ENCODE measurements around the gene LBX1. TPM values are rescaled to one million over a fixed set of nuclear protein-coding genes. Genes with fewer than 3 reads are reported as not detected.

The LBX1 gene
- total and polyA plus RNA-seq, 2 donors (not counting 1 experiment from before 2014, with no cell fraction given), result not detected

- H3K4me2 ChIP-seq (replicated peaks; ENCODE audit: low read depth, low read length, poor library complexity, severe bottlenecking), result no peak overlapping the region
- 93% methylated on average over 4 of the region's 7 CpGs for WGBS (ENCODE audit: insufficient coverage)
- no peaks in the 10 kb centered on the region for H3K79me2 ChIP-seq (ENCODE audit: control insufficient read depth, insufficient read depth, low read length)
- H3K9me3 Mint-ChIP-seq (ENCODE audit: insufficient read depth), result no peaks in the 10 kb centered on the region
- H3K9ac ChIP-seq (ENCODE audit: low read length), result no peak overlapping the region
- DNase-seq, result no peak
- H3K9me3 ChIP-seq (ENCODE audit: control extremely low read depth in 1 of 3, control insufficient read depth in 2 of 3, insufficient read depth in 1 of 3, low read length in 2 of 3), result no peaks in the 10 kb centered on the region
- no peak overlapping the region for H3K27ac Mint-ChIP-seq
- POLR2A ChIA-PET, result no interaction called here
- intact Hi-C loops (cut with micrococcal nuclease), result no loop called here
- H3K4me3 ChIP-seq (ENCODE audit: control extremely low read depth in 1 of 5, extremely low read depth in 1 of 5, insufficient read depth in 1 of 5, low read depth in 2 of 5, low read length in 4 of 5), result no peak overlapping the region
- H3K27me3 ChIP-seq (replicated peaks in 1 of 4; ENCODE audit: control extremely low read depth in 1 of 4, control insufficient read depth in 3 of 4, insufficient read depth in 4 of 4, low read length in 3 of 4), result peaks cover 0 to 30% (median 2%) of the 10 kb centered on the region in 4 experiments
- H3K4me1 ChIP-seq (ENCODE audit: control insufficient read depth in 2 of 2, insufficient read depth in 2 of 2, low read length in 2 of 2), result no peaks in the 10 kb centered on the region
- no peaks in the 10 kb centered on the region for H3K4me1 Mint-ChIP-seq
- CTCF ChIA-PET, result interaction anchor here (0.6 kb wide), 2 partner anchors 155 to 210 kb away, joined by 3 read pairs; no protein-coding TSS in a partner anchor
- no peaks in the 10 kb centered on the region for H4K20me1 ChIP-seq (ENCODE audit: control insufficient read depth, insufficient read depth, low read length, poor library complexity, severe bottlenecking)
- TF ChIP-seq EZH2 (IDR thresholded peaks at IDR 0.05; ENCODE audit: borderline replicate concordance, insufficient read depth, low read depth, low read length, poor library complexity, severe bottlenecking), result no peak
- TF ChIP-seq, protein P1, sequence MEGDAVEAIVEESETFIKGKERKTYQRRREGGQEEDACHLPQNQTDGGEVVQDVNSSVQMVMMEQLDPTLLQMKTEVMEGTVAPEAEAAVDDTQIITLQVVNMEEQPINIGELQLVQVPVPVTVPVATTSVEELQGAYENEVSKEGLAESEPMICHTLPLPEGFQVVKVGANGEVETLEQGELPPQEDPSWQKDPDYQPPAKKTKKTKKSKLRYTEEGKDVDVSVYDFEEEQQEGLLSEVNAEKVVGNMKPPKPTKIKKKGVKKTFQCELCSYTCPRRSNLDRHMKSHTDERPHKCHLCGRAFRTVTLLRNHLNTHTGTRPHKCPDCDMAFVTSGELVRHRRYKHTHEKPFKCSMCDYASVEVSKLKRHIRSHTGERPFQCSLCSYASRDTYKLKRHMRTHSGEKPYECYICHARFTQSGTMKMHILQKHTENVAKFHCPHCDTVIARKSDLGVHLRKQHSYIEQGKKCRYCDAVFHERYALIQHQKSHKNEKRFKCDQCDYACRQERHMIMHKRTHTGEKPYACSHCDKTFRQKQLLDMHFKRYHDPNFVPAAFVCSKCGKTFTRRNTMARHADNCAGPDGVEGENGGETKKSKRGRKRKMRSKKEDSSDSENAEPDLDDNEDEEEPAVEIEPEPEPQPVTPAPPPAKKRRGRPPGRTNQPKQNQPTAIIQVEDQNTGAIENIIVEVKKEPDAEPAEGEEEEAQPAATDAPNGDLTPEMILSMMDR (IDR thresholded peaks at IDR 0.05), result no peak
- no peak for ATAC-seq (ENCODE audit: low read depth)
- H3K27ac ChIP-seq (ENCODE audit: low read length in 2 of 2), result no peak overlapping the region
- H3K4me3 Mint-ChIP-seq, result no peak overlapping the region
- H2AFZ ChIP-seq (ENCODE audit: insufficient read depth, low read depth, low read length, poor library complexity, severe bottlenecking), result no peak overlapping the region
- no peaks in the 10 kb centered on the region for H3K36me3 ChIP-seq (replicated peaks in 1 of 2; ENCODE audit: control extremely low read depth in 1 of 2, control insufficient read depth in 1 of 2, extremely low read depth in 1 of 2, insufficient read depth in 2 of 2, low read length in 1 of 2)
- H3K27me3 Mint-ChIP-seq, result peaks cover 49% of the 10 kb centered on the region
Observed at GRCh38 chr10:101250136-101250535, 20.9 kb upstream of the LBX1 start.

DNA sequence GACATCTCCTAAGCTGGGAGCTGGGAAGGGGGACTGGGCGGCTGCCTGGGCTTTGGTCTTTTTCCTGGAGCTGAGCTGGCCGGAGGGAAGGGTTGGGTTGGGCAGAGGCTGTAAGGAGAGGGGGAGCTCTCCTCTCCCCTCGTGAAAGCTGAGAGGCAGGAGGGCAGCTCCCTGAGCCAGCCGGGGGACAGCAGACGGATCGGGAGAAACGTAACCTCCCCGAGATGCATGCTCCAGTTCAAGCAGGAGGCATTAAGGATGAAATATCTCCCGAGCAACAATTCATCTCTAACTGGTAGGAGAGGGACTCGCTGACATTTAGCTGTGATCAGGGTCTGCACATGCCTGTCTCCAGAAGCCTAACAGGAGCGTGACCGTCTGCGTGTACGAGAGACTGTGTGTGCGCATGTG, 19.9 kb upstream of the LBX1 start:
- Mint-ChIP-seq H3K4me3 (no peak overlapping the region), H3K4me1 (no peaks in the 10 kb centered on the region), H3K27me3 (peaks cover 48% of the 10 kb centered on the region), H3K27ac (no peak overlapping the region), H3K9me3 (ENCODE audit: insufficient read depth) (no peaks in the 10 kb centered on the region)
- Histone ChIP-seq H3K27me3 (replicated peaks in 1 of 4; ENCODE audit: control extremely low read depth in 1 of 4, control insufficient read depth in 3 of 4, insufficient read depth in 4 of 4, low read length in 3 of 4) (peaks cover 0 to 39% (median 0%) of the 10 kb centered on the region in 4 experiments), H3K4me3 (ENCODE audit: control extremely low read depth in 1 of 5, extremely low read depth in 1 of 5, insufficient read depth in 1 of 5, low read depth in 2 of 5, low read length in 4 of 5) (no peak overlapping the region), H3K79me2 (ENCODE audit: control insufficient read depth, insufficient read depth, low read length) (no peaks in the 10 kb centered on the region), H4K20me1 (ENCODE audit: control insufficient read depth, insufficient read depth, low read length, poor library complexity, severe bottlenecking) (no peaks in the 10 kb centered on the region), H3K27ac (ENCODE audit: low read length in 2 of 2) (no peak overlapping the region), H3K4me1 (ENCODE audit: control insufficient read depth in 2 of 2, insufficient read depth in 2 of 2, low read length in 2 of 2) (no peaks in the 10 kb centered on the region), H3K9me3 (ENCODE audit: control extremely low read depth in 1 of 3, control insufficient read depth in 2 of 3, insufficient read depth in 1 of 3, low read length in 2 of 3) (no peaks in the 10 kb centered on the region), H2AFZ (ENCODE audit: insufficient read depth, low read depth, low read length, poor library complexity, severe bottlenecking) (no peak overlapping the region), H3K9ac (ENCODE audit: low read length) (no peak overlapping the region), H3K36me3 (replicated peaks in 1 of 2; ENCODE audit: control extremely low read depth in 1 of 2, control insufficient read depth in 1 of 2, extremely low read depth in 1 of 2, insufficient read depth in 2 of 2, low read length in 1 of 2) (no peaks in the 10 kb centered on the region), H3K4me2 (replicated peaks; ENCODE audit: low read depth, low read length, poor library complexity, severe bottlenecking) (no peak overlapping the region)
- POLR2A ChIA-PET, result no interaction called here
- 64% methylated on average over 14 of the region's 15 CpGs for WGBS (ENCODE audit: insufficient coverage)
- DNase-seq (no peak), ATAC-seq (ENCODE audit: low read depth) (no peak)
- CTCF ChIA-PET, result no interaction called here
- TF ChIP-seq EZH2 (IDR thresholded peaks at IDR 0.05; ENCODE audit: borderline replicate concordance, insufficient read depth, low read depth, low read length, poor library complexity, severe bottlenecking), result no peak
- TF ChIP-seq, protein P1 (IDR thresholded peaks at IDR 0.05), result no peak
- intact Hi-C loops (cut with micrococcal nuclease), result no loop called here
